Liver (tissue), 9 donors: ENCODE results near the gene IRAK2. TPM values are rescaled to one million over a fixed set of nuclear protein-coding genes. Genes with fewer than 3 reads are reported as not detected.

ENCODE experiments used
- DNase-seq: peaks from one replicate; pipeline ENCODE4 v3.0.0-alpha.2; 2017; ENCODE audit warnings: low spot score
- H3K27ac ChIP-seq, 2 donors: one replicate each; pipeline ENCODE4 v1.7.0; 2013; ENCODE audit warnings: inconsistent platforms in 2 of 2, low read length in 2 of 2, control low read depth in 1 of 2, low read depth in 1 of 2, mild to moderate bottlenecking in 1 of 2
- H3K27me3 ChIP-seq, 4 donors: one replicate each; pipeline versions ENCODE4 v1.6.1 to v1.7.0; 2013; ENCODE audit warnings: low read length in 3 of 4, inconsistent platforms in 1 of 4, mild to moderate bottlenecking in 1 of 4, moderate library complexity in 1 of 4; ENCODE audit not compliant: control insufficient read depth in 4 of 4, insufficient read depth in 4 of 4
- H3K36me3 ChIP-seq, 4 donors: one replicate each; pipeline versions ENCODE4 v1.6.1 to v1.7.0; 2013; ENCODE audit warnings: low read length in 3 of 4, mild to moderate bottlenecking in 3 of 4, low read depth in 1 of 4, moderate library complexity in 1 of 4; ENCODE audit not compliant: control insufficient read depth in 4 of 4, insufficient read depth in 3 of 4
- H3K4me1 ChIP-seq, 4 donors: one replicate each; pipeline versions ENCODE4 v1.6.1 to v1.7.0; 2013; ENCODE audit warnings: low read length in 3 of 4, mild to moderate bottlenecking in 3 of 4, moderate library complexity in 1 of 4; ENCODE audit not compliant: control insufficient read depth in 4 of 4, insufficient read depth in 4 of 4
- H3K4me3 ChIP-seq, 3 donors: one replicate each; pipeline versions ENCODE4 v1.6.1 to v1.7.0; 2013; ENCODE audit warnings: low read length in 3 of 3, control low read depth in 1 of 3, low read depth in 1 of 3, mild to moderate bottlenecking in 1 of 3
- H3K9ac ChIP-seq, 2 donors: one replicate each; pipeline ENCODE4 v1.7.0; 2013; ENCODE audit warnings: low read length in 2 of 2, mild to moderate bottlenecking in 2 of 2, moderate library complexity in 2 of 2, control low read depth in 1 of 2, low read depth in 1 of 2
- H3K9me3 ChIP-seq, 4 donors: one replicate each; pipeline versions ENCODE4 v1.6.1 to v1.7.0; 2013; ENCODE audit warnings: low read length in 3 of 4; ENCODE audit not compliant: control insufficient read depth in 4 of 4
- ATF3 ChIP-seq: IDR thresholded peaks from 2 replicates; pipeline ENCODE4 v1.6.1; 2016; ENCODE audit warnings: antibody characterized with exemption
- CTCF ChIP-seq: fragments of 150-350 bp; IDR thresholded peaks from 2 replicates; pipeline ENCODE4 v1.5.1; 2017; ENCODE audit warnings: improper control_type of control experiment, low read depth, low read length; ENCODE audit not compliant: missing input control
- EGR1 ChIP-seq, 2 donors: IDR thresholded peaks; 2 replicates each; pipeline ENCODE4 v1.6.1; 2016 to 2018; ENCODE audit warnings: antibody characterized with exemption in 2 of 2, low read depth in 2 of 2
- FOXA1 ChIP-seq: IDR thresholded peaks from 2 replicates; pipeline ENCODE4 v1.6.1; 2016; ENCODE audit warnings: antibody characterized with exemption
- FOXA2 ChIP-seq: IDR thresholded peaks from 2 replicates; pipeline ENCODE4 v1.6.1; 2016; ENCODE audit warnings: antibody characterized with exemption
- HNF4G ChIP-seq: IDR thresholded peaks from 2 replicates; pipeline ENCODE4 v1.6.1; 2016; ENCODE audit warnings: antibody characterized with exemption
- JUND ChIP-seq, 2 donors: IDR thresholded peaks; 2 replicates each; pipeline ENCODE4 v1.6.1; 2016; ENCODE audit warnings: antibody characterized with exemption in 2 of 2
- RAD21 ChIP-seq, 2 donors: IDR thresholded peaks; 2 replicates each; pipeline ENCODE4 v1.6.1; 2016; ENCODE audit warnings: antibody characterized with exemption in 2 of 2, mild to moderate bottlenecking in 2 of 2
- REST ChIP-seq: IDR thresholded peaks from 2 replicates; pipeline ENCODE4 v1.6.1; 2016; ENCODE audit warnings: antibody characterized with exemption, mild to moderate bottlenecking
- RXRA ChIP-seq, 2 donors: IDR thresholded peaks; 2 replicates each; pipeline ENCODE4 v1.6.1; 2017 to 2018; ENCODE audit warnings: antibody characterized with exemption in 2 of 2, mild to moderate bottlenecking in 1 of 2
- YY1 ChIP-seq: IDR thresholded peaks from 2 replicates; pipeline ENCODE4 v1.6.1; 2016; ENCODE audit warnings: antibody characterized with exemption, mild to moderate bottlenecking
- ZBTB33 ChIP-seq: IDR thresholded peaks from 2 replicates; pipeline ENCODE4 v1.6.1; 2016; ENCODE audit warnings: antibody characterized with exemption
- WGBS: extraction: QIAGEN DNeasy Blood & Tissue Kit; methylation state at CpG from one replicate; pipeline ENCODE4 v1.1.7; 2013; 5-methylcytosine and 5-hydroxymethylcytosine counted together
- polyA plus RNA-seq, 2 donors: library from polyadenylated mRNA; stranded (reverse) in 1 of 2; unstranded in 1 of 2; fragments of 200-250 nt in 1 of 2; fragments of >200 nt in 1 of 2; fragmentation: Nextera tagmentation in 1 of 2; extraction: Ambion mirVana in 1 of 2; gene quantifications; one replicate each; pipeline versions ENCODE4 v1.2.1 to v1.2.3, GENCODE V29; 2013 to 2015
- total RNA-seq, 2 donors: library from RNA; depleted of rRNA; stranded (reverse); fragments of >200 nt; gene quantifications; one replicate each; pipeline ENCODE4 v1.2.3, GENCODE V29; 2014
- donor health status: healthy.
- donor health status: healthy.
- donor health status: healthy.
- donor health status: healthy.
- donor health status: healthy.

Gene IRAK2
- total and polyA plus RNA-seq, 4 donors: 2.7 to 9.3 (median 5.9) TPM

- peaks cover 0 to 9% (median 7%) of the 10 kb centered on the region in 4 donors for H3K4me1 ChIP-seq
- no peak overlapping the region for H3K9ac ChIP-seq
- H3K9me3 ChIP-seq: no peaks in the 10 kb centered on the region
- H3K36me3 ChIP-seq: peaks cover 0 to 21% (median 15%) of the 10 kb centered on the region in 4 donors
- TF ChIP-seq YY1: no peak
- TF ChIP-seq CTCF: no peak
- TF ChIP-seq ATF3: no peak
- no peak for TF ChIP-seq ZBTB33
- TF ChIP-seq RXRA (IDR thresholded peaks at IDR 0.05): no peak
- no peak for TF ChIP-seq HNF4G
- no peaks in the 10 kb centered on the region for H3K27me3 ChIP-seq
- no peak for DNase-seq
- WGBS: 89% methylated on average over 4 of the region's 4 CpGs
- no peak overlapping the region for H3K4me3 ChIP-seq
- H3K27ac ChIP-seq: no peak overlapping the region
These were observed 97.3 kb downstream of the IRAK2 start for GRCh38 chr3:10262027-10262426.

GRCh38 chr3:10263646-10264363 lies 99.1 kb downstream of the IRAK2 start:
- H3K9ac ChIP-seq: peak overlapping the region in 1 of 2 donors; percentile 43
- H3K27ac ChIP-seq: no peak overlapping the region
- H3K9me3 ChIP-seq: no peaks in the 10 kb centered on the region
- peak; percentile 43 for DNase-seq
- 71% methylated on average over 12 of the region's 12 CpGs for WGBS
- TF ChIP-seq JUND (IDR thresholded peaks at IDR 0.05) (no peak), CTCF (peak; percentile 40), FOXA1 (no peak), FOXA2 (no peak), ZBTB33 (no peak), REST (no peak), EGR1 (IDR thresholded peaks at IDR 0.05; ENCODE audit: low read depth in 2 of 2) (peak in 1 of 2 donors; percentile 82), RAD21 (IDR thresholded peaks at IDR 0.05) (peak; percentile 11 to 58)
- H3K4me1 ChIP-seq: peaks cover 0 to 9% (median 7%) of the 10 kb centered on the region in 4 donors
- no peaks in the 10 kb centered on the region for H3K27me3 ChIP-seq
- no peak overlapping the region for H3K4me3 ChIP-seq
- peaks cover 0 to 21% (median 15%) of the 10 kb centered on the region in 4 donors for H3K36me3 ChIP-seq
